Gastrocnemius medialis (tissue), 4 donors: ENCODE data around the gene TUFT1. TPM values are rescaled to one million over a fixed set of nuclear protein-coding genes. Genes with fewer than 3 reads are reported as not detected.
A peak's percentile ranks its signal among the peaks of the same experiment; 100 is the strongest.

Source experiments
- ATAC-seq, 2 donors: fragments of 150-250 bp; one replicate each; pipeline ENCODE4 v1.9.1; 2016
- DNase-seq, 2 donors: peaks; one replicate each; pipeline ENCODE4 v3.0.0-alpha.2; 2019
- H3K27ac ChIP-seq, 4 donors: fragments of 200-600 bp; sonication (generic); 1 replicate in 1 of 4; 2 replicates in 3 of 4; pipeline ENCODE4 v1.5.1; 2016 to 2018; ENCODE audit warnings: mild to moderate bottlenecking in 2 of 4, moderate library complexity in 1 of 4
- H3K27me3 ChIP-seq, 3 donors: fragments of 200-600 bp; sonication (generic) in 2 of 3; 1 replicate in 1 of 3; 2 replicates in 2 of 3; pipeline versions ENCODE4 v1.5.1 to v1.6.0; 2016 to 2019; ENCODE audit warnings: mild to moderate bottlenecking in 1 of 3, moderate library complexity in 1 of 3
- H3K36me3 ChIP-seq, 2 donors: fragments of 200-600 bp; sonication (generic) in 1 of 2; one replicate each; pipeline ENCODE4 v1.5.1; 2017 to 2018
- H3K4me1 ChIP-seq, 2 donors: fragments of 200-600 bp; sonication (generic) in 1 of 2; one replicate each; pipeline ENCODE4 v1.5.1; 2016 to 2017; ENCODE audit warnings: mild to moderate bottlenecking in 2 of 2
- H3K4me3 ChIP-seq, 4 donors: fragments of 200-600 bp; sonication (generic) in 3 of 4; 1 replicate in 1 of 4; 2 replicates in 3 of 4; pipeline ENCODE4 v1.5.1; 2016 to 2019; ENCODE audit warnings: mild to moderate bottlenecking in 2 of 4
- H3K9me3 ChIP-seq, 3 donors: fragments of 200-600 bp; sonication (generic) in 2 of 3; 1 replicate in 1 of 3; 2 replicates in 2 of 3; pipeline ENCODE4 v1.5.1; 2016 to 2019
- CTCF ChIP-seq, 5 experiments: fragments of 450-650 bp in 3 of 5; fragments of 200-600 bp in 2 of 5; sonication (generic) in 2 of 5; IDR thresholded peaks in 4 of 5; conservative IDR thresholded peaks in 1 of 5; 1 replicate in 4 of 5; 2 replicates in 1 of 5; pipeline ENCODE4 v1.5.1; 2016 to 2019; ENCODE audit warnings: antibody characterized with exemption in 5 of 5, mild to moderate bottlenecking in 3 of 5, moderate library complexity in 3 of 5
- POLR2A ChIP-seq, 2 donors: fragments of 450-650 bp; IDR thresholded peaks; one replicate each; pipeline ENCODE4 v1.6.1; 2017; ENCODE audit warnings: antibody characterized with exemption in 2 of 2, mild to moderate bottlenecking in 2 of 2, moderate library complexity in 2 of 2
- in situ Hi-C, 4 donors: fragments of 200-750 bp; cut with MboI; loops; one replicate each; pipeline versions ENCODE4 v1.15.0 to v1.8.0; 2017; ENCODE audit warnings: low sequenced_read_pairs in 4 of 4
- intact Hi-C: fragments of 100-400 bp; cut with DNase I; formaldehyde crosslinking; loops from one replicate; pipeline ENCODE4 v1.15.1; 2023; ENCODE audit warnings: low total_unique reads
- total RNA-seq, 4 donors: library from RNA; depleted of rRNA; stranded (reverse); fragments of >200 nt; gene quantifications; one replicate each; pipeline versions ENCODE4 v1.1.0 to v1.2.3, GENCODE V29; 2016

Gene TUFT1
- total RNA-seq, 4 donors from 2014 or later: 1.2 to 4.0 (median 2.7) TPM

GRCh38 chr1:151578941-151579340, 38.8 kb downstream of the TUFT1 start:
- TF ChIP-seq CTCF (IDR thresholded peaks at IDR 0.05 in 4 of 5, conservative IDR thresholded peaks at IDR 0.05 in 1 of 5) (no peak), POLR2A (IDR thresholded peaks at IDR 0.05) (no peak)
- ATAC-seq (no peak), DNase-seq (no peak)
- no peaks in the 10 kb centered on the region for H3K36me3 ChIP-seq
- no peaks in the 10 kb centered on the region for H3K4me1 ChIP-seq
- in situ Hi-C loops (loop anchor here in 2 of 4 donors (25.0 kb wide), 1 partner anchor 258 kb away; the partner anchor contains the start of genes C2CD4D (in 2 of the 2) and RORC (in 2 of the 2)), intact Hi-C loops (no loop called here)
- no peak overlapping the region for H3K4me3 ChIP-seq
- H3K27me3 ChIP-seq: no peaks in the 10 kb centered on the region
- H3K27ac ChIP-seq: no peak overlapping the region
- no peaks in the 10 kb centered on the region for H3K9me3 ChIP-seq

GRCh38 chr1:151579436-151580225, 39.5 kb downstream of the TUFT1 start:
- H3K4me1 ChIP-seq: no peaks in the 10 kb centered on the region
- no peak overlapping the region for H3K4me3 ChIP-seq
- DNase-seq (no peak), ATAC-seq (no peak)
- intact Hi-C loops (no loop called here), in situ Hi-C loops (loop anchor here in 2 of 4 donors (25.0 kb wide), 1 partner anchor 258 kb away; the partner anchor contains the start of genes C2CD4D (in 2 of the 2) and RORC (in 2 of the 2))
- TF ChIP-seq POLR2A (IDR thresholded peaks at IDR 0.05) (no peak), CTCF (IDR thresholded peaks at IDR 0.05 in 4 of 5, conservative IDR thresholded peaks at IDR 0.05 in 1 of 5) (no peak)
- H3K9me3 ChIP-seq: no peaks in the 10 kb centered on the region
- H3K27me3 ChIP-seq: no peaks in the 10 kb centered on the region
- no peaks in the 10 kb centered on the region for H3K36me3 ChIP-seq
- no peak overlapping the region for H3K27ac ChIP-seq

GRCh38 chr1:151581451-151581850, 41.3 kb downstream of the TUFT1 start:
- Histone ChIP-seq H3K27me3 (no peaks in the 10 kb centered on the region), H3K27ac (no peak overlapping the region), H3K4me3 (no peak overlapping the region), H3K9me3 (no peaks in the 10 kb centered on the region), H3K4me1 (no peaks in the 10 kb centered on the region), H3K36me3 (no peaks in the 10 kb centered on the region)
- intact Hi-C loops (no loop called here), in situ Hi-C loops (loop anchor here in 2 of 4 donors (25.0 kb wide), 1 partner anchor 256 kb away; the partner anchor contains the start of genes C2CD4D (in 2 of the 2) and RORC (in 2 of the 2))
- DNase-seq (no peak), ATAC-seq (no peak)
- TF ChIP-seq CTCF (IDR thresholded peaks at IDR 0.05 in 4 of 5, conservative IDR thresholded peaks at IDR 0.05 in 1 of 5): no peak
- no peak for TF ChIP-seq POLR2A (IDR thresholded peaks at IDR 0.05)

- TF ChIP-seq CTCF (IDR thresholded peaks at IDR 0.05 in 4 of 5, conservative IDR thresholded peaks at IDR 0.05 in 1 of 5) (no peak), POLR2A (IDR thresholded peaks at IDR 0.05) (no peak)
- Histone ChIP-seq H3K9me3 (no peaks in the 10 kb centered on the region), H3K4me1 (no peaks in the 10 kb centered on the region), H3K36me3 (no peaks in the 10 kb centered on the region), H3K27ac (no peak overlapping the region), H3K27me3 (no peaks in the 10 kb centered on the region), H3K4me3 (no peak overlapping the region)
- peak in 1 of 2 donors; percentile 34 for ATAC-seq
- DNase-seq: peak in 1 of 2 donors; percentile 18
- in situ Hi-C loops (loop anchor here in 2 of 4 donors (25.0 kb wide), 1 partner anchor 255 kb away; the partner anchor contains the start of genes C2CD4D (in 2 of the 2) and RORC (in 2 of the 2)), intact Hi-C loops (no loop called here)
Observed at GRCh38 chr1:151581921-151582320, 41.8 kb downstream of the TUFT1 start.
